NT2/D1 (cell line): ENCODE results near the gene MAST4.

Experiments used
- DNase-seq: peaks from one replicate; pipeline ENCODE4 v3.0.0-alpha.2; 2011; ENCODE audit warnings: low read depth, low spot score
- H3K27me3 ChIP-seq: 2 replicates; pipeline ENCODE4 v1.6.0; 2011; ENCODE audit warnings: mild to moderate bottlenecking; ENCODE audit not compliant: insufficient read length, insufficient read depth
- H3K36me3 ChIP-seq: 2 replicates; pipeline ENCODE4 v1.6.1; 2011; ENCODE audit warnings: mild to moderate bottlenecking, low read length, mixed read lengths; ENCODE audit not compliant: insufficient read depth, insufficient read length
- H3K4me1 ChIP-seq: 2 replicates; pipeline ENCODE4 v1.5.1; 2011; ENCODE audit not compliant: insufficient read depth, insufficient read length
- H3K4me3 ChIP-seq: 2 replicates; pipeline ENCODE4 v1.5.1; 2011; ENCODE audit warnings: low read depth; ENCODE audit not compliant: insufficient read length
- H3K9ac ChIP-seq: 2 replicates; pipeline ENCODE4 v1.6.0; 2011; ENCODE audit warnings: low read depth; ENCODE audit not compliant: insufficient read length
- H3K9me3 ChIP-seq: 2 replicates; pipeline ENCODE4 v1.5.1; 2011; ENCODE audit warnings: mild to moderate bottlenecking, low read length; ENCODE audit not compliant: insufficient read depth
- SUZ12 ChIP-seq: IDR thresholded peaks from 2 replicates; pipeline ENCODE4 v1.6.1; 2011; ENCODE audit not compliant: insufficient read length, insufficient read depth; ENCODE audit errors: extremely low read depth
- YY1 ChIP-seq: IDR thresholded peaks from 2 replicates; pipeline ENCODE4 v1.6.1; 2011; ENCODE audit not compliant: insufficient read length, insufficient read depth
- ZNF274 ChIP-seq: IDR thresholded peaks from 2 replicates; pipeline ENCODE4 v1.6.1; 2011; ENCODE audit warnings: mild to moderate bottlenecking, low read depth, low read length

MAST4 gene

GRCh38 chr5:67035098-67035740, 439.0 kb downstream of the MAST4 start:
- H3K4me3 ChIP-seq = no peak overlapping the region
- H3K36me3 ChIP-seq = no peaks in the 10 kb centered on the region
- DNase-seq = no peak
- H3K27me3 ChIP-seq = no peaks in the 10 kb centered on the region
- no peaks in the 10 kb centered on the region for H3K4me1 ChIP-seq
- TF ChIP-seq SUZ12 (no peak), YY1 (no peak), ZNF274 (no peak)
- no peaks in the 10 kb centered on the region for H3K9me3 ChIP-seq
- no peak overlapping the region for H3K9ac ChIP-seq

DNA sequence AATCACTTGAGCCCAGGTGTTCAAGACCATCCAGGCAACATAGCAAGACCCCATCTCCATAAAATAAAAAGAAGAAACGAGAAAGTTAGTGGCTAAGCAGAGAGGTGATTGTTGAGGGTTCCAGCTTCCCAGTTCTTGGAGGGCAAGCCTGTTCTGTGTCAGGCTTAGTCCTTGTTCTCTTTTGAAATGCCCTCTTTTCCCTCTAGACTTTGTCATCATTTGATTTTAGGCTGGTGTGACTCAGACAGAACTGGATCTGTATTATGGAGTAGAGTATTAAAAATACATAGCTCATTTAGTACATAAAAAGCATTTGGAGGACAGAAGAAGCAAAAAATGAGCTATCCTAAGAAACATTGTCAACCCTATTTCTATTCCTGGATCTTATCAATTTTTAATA, 441.0 kb downstream of the MAST4 start:
- H3K4me3 ChIP-seq = no peak overlapping the region
- H3K27me3 ChIP-seq = no peaks in the 10 kb centered on the region
- H3K4me1 ChIP-seq = no peaks in the 10 kb centered on the region
- no peak overlapping the region for H3K9ac ChIP-seq
- TF ChIP-seq SUZ12 = no peak
- no peak for TF ChIP-seq ZNF274
- no peak for TF ChIP-seq YY1
- no peak for DNase-seq
- H3K9me3 ChIP-seq = no peaks in the 10 kb centered on the region
- no peaks in the 10 kb centered on the region for H3K36me3 ChIP-seq

- H3K27me3 ChIP-seq = no peaks in the 10 kb centered on the region
- no peak overlapping the region for H3K4me3 ChIP-seq
- no peaks in the 10 kb centered on the region for H3K9me3 ChIP-seq
- no peaks in the 10 kb centered on the region for H3K36me3 ChIP-seq
- no peak for TF ChIP-seq ZNF274
- no peak for TF ChIP-seq YY1
- TF ChIP-seq SUZ12 = no peak
- no peak overlapping the region for H3K9ac ChIP-seq
- no peak for DNase-seq
- H3K4me1 ChIP-seq = no peaks in the 10 kb centered on the region
Measured at GRCh38 chr5:67038817-67039603, 442.8 kb downstream of the MAST4 start.

DNA sequence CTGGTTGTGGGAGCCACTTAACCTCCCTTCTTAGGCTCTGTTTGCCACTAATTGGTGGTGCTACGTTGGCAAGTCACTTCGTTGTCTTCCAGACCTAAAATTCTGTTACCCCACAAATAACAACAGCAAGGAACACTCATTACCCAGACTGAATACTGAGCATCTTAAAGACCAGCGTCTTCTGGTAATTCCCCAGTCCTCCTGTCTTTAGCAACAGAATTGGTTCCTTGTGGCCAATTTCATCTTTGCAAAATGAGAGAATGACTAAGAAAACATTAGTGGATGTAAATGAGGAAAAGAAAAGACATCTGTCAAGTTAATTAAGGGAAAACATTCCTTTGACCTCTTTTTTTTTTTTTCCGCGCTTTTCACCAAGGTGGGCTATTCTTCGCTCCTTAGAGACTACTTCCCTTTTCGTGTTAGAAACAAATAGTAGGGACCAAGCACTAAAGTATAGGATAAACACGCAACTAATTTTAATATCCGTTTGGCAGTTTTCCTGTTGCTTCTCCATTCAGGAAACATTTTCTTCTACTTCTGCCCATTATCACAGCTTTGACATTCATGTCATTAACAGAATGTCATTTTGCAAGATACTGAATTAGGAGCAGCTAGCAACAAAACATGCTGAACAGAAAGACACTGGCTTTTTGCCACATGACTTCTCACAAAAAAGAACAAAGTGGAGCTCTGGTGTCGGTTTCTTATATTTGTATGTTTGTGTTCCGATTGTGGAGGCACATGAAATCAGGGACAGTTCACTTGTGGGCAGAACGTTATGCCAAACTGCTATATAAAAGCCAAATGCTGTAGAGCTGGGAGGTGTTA, 446.2 kb downstream of the MAST4 start:
- no peaks in the 10 kb centered on the region for H3K9me3 ChIP-seq
- H3K9ac ChIP-seq = no peak overlapping the region
- H3K36me3 ChIP-seq = no peaks in the 10 kb centered on the region
- no peak for TF ChIP-seq YY1
- no peak for TF ChIP-seq ZNF274
- TF ChIP-seq SUZ12 = no peak
- no peak overlapping the region for H3K4me3 ChIP-seq
- H3K4me1 ChIP-seq = peaks cover 2% of the 10 kb centered on the region
- no peak for DNase-seq
- H3K27me3 ChIP-seq = no peaks in the 10 kb centered on the region

DNA sequence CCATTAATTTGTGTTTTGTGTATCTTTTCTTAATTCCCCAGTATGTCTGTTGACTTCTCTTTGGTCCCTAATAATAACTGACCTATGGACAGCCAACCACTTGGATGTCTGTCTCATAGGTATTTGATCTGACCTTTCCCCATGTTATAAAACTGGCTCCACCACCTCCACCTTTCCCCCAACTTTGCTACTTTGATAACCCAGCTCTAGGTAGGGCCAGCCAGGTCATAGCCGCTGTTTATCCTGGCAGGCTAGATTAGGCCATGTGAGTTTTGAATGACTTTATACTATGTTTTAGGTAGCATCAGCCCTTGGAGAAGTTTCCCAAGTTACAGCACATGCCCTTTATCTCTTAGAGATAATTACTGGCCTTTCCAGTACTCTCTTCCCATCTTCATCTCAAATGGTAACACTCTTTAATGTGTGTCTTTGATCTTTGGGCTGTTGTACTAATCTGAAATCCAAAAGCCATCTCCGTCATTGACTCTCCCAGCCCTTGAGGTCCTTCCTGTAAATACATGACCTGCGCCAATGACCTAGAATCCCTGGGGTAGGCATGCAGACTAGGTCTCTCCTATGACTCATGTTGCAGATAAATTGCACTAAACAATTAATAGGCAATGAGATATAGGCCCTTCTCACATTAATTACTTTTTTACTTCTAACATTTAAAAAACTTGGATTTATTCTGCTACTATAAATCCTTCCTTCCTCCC, 447.8 kb downstream of the MAST4 start:
- H3K4me1 ChIP-seq = peaks cover 5% of the 10 kb centered on the region
- no peaks in the 10 kb centered on the region for H3K27me3 ChIP-seq
- H3K9ac ChIP-seq = no peak overlapping the region
- TF ChIP-seq SUZ12 = no peak
- no peak for TF ChIP-seq YY1
- no peak for TF ChIP-seq ZNF274
- H3K9me3 ChIP-seq = no peaks in the 10 kb centered on the region
- H3K36me3 ChIP-seq = no peaks in the 10 kb centered on the region
- no peak for DNase-seq
- H3K4me3 ChIP-seq = no peak overlapping the region

DNA sequence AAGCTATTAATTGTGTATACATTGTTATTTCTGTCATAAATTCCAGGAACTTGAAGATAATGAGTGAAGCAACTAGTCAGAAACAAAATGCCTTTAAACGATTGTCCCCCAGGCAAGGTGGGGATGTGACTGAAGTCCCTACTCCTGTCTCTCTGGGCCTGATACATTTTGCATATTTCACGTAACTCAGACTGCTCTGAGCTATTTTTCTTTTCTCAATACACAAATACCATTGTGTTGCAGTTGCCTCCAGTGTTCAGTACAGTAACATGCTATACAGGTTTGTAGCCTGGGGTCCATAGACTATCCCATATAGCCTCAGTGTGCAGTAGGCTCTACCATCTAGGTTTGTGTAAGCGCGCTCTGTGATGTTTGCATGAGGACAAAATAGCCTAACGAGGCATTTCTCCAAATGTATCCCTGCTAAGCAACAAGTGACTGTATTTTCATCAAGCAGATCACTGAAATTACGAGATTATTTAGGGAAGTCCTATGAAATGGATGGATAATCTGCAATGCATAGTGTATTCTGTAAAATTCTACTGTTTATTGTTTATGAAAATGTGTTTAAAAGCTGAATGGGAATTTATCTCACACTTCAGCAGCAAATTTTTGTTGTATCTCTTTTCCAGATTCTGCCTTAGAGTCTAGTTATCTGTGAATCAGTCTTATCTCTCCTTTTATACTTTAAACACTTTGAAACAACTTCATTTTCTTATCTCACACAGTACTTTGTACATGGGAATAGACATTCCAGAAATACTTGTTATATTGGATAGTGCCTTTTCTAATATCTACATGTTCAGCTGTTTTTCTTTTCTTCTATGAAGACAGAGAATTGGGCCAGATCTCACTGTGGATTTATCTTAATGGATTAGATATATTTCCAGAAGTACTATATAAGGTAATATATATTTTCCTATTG, 449.9 kb downstream of the MAST4 start:
- H3K4me1 ChIP-seq = peaks cover 5% of the 10 kb centered on the region
- H3K9me3 ChIP-seq = no peaks in the 10 kb centered on the region
- no peaks in the 10 kb centered on the region for H3K36me3 ChIP-seq
- H3K4me3 ChIP-seq = no peak overlapping the region
- no peak for TF ChIP-seq ZNF274
- no peak for TF ChIP-seq SUZ12
- no peak for TF ChIP-seq YY1
- no peaks in the 10 kb centered on the region for H3K27me3 ChIP-seq
- no peak overlapping the region for H3K9ac ChIP-seq
- no peak for DNase-seq
